ENCODE measurements around the gene CEMIP. TPM values are rescaled to one million over a fixed set of nuclear protein-coding genes. Genes with fewer than 3 reads are reported as not detected.

CEMIP gene
- total RNA-seq, 6 donors from 2014 or later = 0.59 to 38.8 (median 5.7) TPM

DNA sequence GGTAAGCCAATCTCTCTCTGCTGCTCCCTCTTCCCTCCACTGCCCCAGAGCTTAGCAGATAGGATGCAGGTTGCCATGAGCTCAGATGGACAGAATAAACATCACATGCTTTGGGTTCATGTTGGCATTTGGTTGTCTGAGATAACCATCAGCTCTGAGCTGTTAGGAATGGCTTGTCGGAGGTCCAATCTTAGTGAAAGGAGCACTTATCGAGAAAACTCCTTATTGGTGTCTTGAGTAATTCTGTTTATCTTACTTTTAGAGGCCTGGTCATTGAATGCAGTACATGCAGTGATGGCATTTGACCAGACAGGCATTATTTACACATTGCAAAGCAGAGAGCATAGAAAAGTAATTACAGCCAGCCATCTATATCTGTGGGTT, 99.7 kb downstream of the CEMIP start:
- Histone ChIP-seq H3K36me3 (no peaks in the 10 kb centered on the region), H3K4me1 (no peaks in the 10 kb centered on the region), H3K4me3 (no peak overlapping the region), H3K27me3 (no peaks in the 10 kb centered on the region), H3K9me3 (no peaks in the 10 kb centered on the region), H3K27ac (no peak overlapping the region)
- WGBS, 2 donors = 62 to 82% methylated on average over 2 of the region's 2 CpGs
- ATAC-seq (ENCODE audit: low FRiP score in 2 of 2) (no peak), DNase-seq (no peak)
- no peak for TF ChIP-seq POLR2A (IDR thresholded peaks at IDR 0.05)
- no peak for TF ChIP-seq POLR2AphosphoS5 (IDR thresholded peaks at IDR 0.05)
- TF ChIP-seq, protein P1, sequence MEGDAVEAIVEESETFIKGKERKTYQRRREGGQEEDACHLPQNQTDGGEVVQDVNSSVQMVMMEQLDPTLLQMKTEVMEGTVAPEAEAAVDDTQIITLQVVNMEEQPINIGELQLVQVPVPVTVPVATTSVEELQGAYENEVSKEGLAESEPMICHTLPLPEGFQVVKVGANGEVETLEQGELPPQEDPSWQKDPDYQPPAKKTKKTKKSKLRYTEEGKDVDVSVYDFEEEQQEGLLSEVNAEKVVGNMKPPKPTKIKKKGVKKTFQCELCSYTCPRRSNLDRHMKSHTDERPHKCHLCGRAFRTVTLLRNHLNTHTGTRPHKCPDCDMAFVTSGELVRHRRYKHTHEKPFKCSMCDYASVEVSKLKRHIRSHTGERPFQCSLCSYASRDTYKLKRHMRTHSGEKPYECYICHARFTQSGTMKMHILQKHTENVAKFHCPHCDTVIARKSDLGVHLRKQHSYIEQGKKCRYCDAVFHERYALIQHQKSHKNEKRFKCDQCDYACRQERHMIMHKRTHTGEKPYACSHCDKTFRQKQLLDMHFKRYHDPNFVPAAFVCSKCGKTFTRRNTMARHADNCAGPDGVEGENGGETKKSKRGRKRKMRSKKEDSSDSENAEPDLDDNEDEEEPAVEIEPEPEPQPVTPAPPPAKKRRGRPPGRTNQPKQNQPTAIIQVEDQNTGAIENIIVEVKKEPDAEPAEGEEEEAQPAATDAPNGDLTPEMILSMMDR (IDR thresholded peaks at IDR 0.05) = no peak
- TF ChIP-seq EP300 (IDR thresholded peaks at IDR 0.05) = no peak

DNA sequence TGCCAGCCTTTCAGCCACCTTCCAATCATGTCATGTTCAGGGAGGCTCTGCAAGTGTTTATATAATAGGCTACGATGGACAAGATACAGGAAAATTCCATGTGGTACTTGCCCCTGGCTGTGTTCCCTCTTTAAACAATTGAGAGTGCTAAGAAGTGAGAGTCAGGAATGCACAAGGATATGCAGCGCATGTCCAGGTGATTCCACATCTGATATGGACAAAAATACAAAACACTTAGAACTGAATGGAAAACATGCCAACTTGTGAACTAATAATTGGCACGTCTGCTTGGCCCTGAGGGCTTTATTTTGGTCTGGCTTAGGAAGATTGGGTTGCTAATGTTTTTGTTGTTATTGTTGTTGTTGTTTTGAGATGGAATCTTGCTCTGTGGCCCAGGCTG, 100.9 kb downstream of the CEMIP start:
- 59 to 67% methylated on average over 3 of the region's 3 CpGs for WGBS, 2 donors
- no peak for DNase-seq
- no peaks in the 10 kb centered on the region for H3K36me3 ChIP-seq

DNA sequence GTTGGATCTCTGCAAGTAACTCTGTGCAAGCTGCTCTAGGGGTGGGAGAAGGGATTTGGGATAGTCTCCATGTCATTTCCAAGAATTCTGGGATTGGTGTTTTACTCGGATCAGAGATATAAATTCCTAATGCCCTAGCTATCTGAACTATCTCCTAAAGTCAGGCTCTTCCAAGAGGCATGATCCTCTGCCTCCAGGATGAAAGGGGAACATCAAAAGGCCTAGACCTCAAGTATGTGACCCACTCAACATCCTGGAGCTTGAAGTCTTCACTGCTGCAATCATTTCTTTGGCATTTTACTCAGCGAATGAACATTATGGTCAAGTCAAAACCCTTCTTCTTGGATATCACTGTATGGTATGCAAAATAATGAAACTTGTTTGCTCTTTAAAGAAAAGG, 104.5 kb downstream of the CEMIP start:
- DNase-seq = no peak
- no peaks in the 10 kb centered on the region for H3K36me3 ChIP-seq
- peaks cover 0 to 7% (median 0%) of the 10 kb centered on the region in 4 donors for H3K4me1 ChIP-seq
- TF ChIP-seq, protein P1 (IDR thresholded peaks at IDR 0.05) = no peak
- no peak for TF ChIP-seq POLR2AphosphoS5 (IDR thresholded peaks at IDR 0.05)
- no peak for TF ChIP-seq POLR2A (IDR thresholded peaks at IDR 0.05)
- no peak for TF ChIP-seq EP300 (IDR thresholded peaks at IDR 0.05)
- no peak overlapping the region for H3K4me3 ChIP-seq
- WGBS, 2 donors = 84 to 85% methylated on average over 2 of the region's 2 CpGs
- H3K27ac ChIP-seq = no peak overlapping the region
- no peaks in the 10 kb centered on the region for H3K27me3 ChIP-seq
- no peak for ATAC-seq (ENCODE audit: low FRiP score in 2 of 2)
- H3K9me3 ChIP-seq = no peaks in the 10 kb centered on the region

More for the DNA sequence above, 100.9 kb downstream of the CEMIP start:
- Histone ChIP-seq H3K27me3 (no peaks in the 10 kb centered on the region), H3K27ac (no peak overlapping the region), H3K4me1 (peaks cover 0 to 5% (median 0%) of the 10 kb centered on the region in 4 donors), H3K4me3 (no peak overlapping the region), H3K9me3 (no peaks in the 10 kb centered on the region)
- TF ChIP-seq POLR2A (IDR thresholded peaks at IDR 0.05) (no peak), EP300 (IDR thresholded peaks at IDR 0.05) (no peak)
- ATAC-seq (ENCODE audit: low FRiP score in 2 of 2) = no peak

DNA sequence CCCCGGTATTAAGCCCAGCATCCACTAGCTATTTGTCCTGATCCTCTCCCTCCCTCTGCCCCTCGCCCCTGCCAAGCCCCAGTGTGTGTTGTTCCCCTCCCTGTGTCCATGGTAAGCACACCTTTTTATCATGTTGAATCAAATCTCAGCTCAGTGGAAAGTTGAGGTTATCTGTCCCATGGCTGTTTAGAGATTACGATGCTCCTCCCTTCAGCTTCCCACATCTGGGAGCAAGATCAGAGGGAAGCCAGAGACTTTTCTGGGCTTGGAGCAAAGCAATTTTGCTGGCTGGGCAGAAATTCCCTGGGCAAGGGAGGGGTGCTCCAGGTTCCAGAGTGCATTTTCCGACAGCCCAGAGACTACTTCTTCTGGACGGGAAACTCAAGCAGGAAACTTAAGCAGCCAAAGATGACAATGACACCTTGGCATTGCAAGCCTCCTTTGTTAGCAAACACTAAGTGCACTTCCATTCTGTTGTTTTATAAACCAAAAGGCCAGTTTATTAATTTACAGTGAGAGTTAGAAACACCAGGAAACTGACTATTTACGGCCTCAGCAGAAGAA, 105.9 kb downstream of the CEMIP start:
- no peaks in the 10 kb centered on the region for H3K36me3 ChIP-seq
- H3K9me3 ChIP-seq = no peaks in the 10 kb centered on the region
- 66 to 67% methylated on average over 6 of the region's 6 CpGs for WGBS, 2 donors
- peaks cover 0 to 7% (median 0%) of the 10 kb centered on the region in 4 donors for H3K4me1 ChIP-seq
- no peak overlapping the region for H3K27ac ChIP-seq
- TF ChIP-seq POLR2A (IDR thresholded peaks at IDR 0.05) (no peak), POLR2AphosphoS5 (IDR thresholded peaks at IDR 0.05) (no peak), EP300 (IDR thresholded peaks at IDR 0.05) (no peak)
- TF ChIP-seq, protein P1 (IDR thresholded peaks at IDR 0.05) = no peak
- H3K27me3 ChIP-seq = no peaks in the 10 kb centered on the region
- DNase-seq (no peak), ATAC-seq (ENCODE audit: low FRiP score in 2 of 2) (no peak)
- no peak overlapping the region for H3K4me3 ChIP-seq

DNA sequence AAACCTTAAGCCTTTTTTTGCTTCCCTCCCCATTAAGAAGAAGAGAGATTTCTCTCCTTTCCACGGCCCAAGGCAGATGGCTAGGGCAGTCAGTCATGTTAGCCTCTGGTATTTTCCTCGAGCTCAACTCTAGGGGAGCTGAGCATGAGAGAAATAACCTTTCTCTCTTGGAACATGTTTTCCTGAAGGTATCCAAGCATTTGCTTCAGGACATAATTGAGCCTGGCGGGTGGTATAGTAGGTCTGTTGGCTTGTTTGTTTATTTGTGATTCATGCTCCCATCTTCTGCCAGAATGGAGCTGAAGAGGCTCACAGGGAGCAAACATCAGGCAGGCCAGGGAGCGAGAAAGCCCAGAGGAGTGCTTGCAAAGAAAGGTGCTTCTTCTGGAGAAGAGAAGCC, 108.0 kb downstream of the CEMIP start:
- Histone ChIP-seq H3K4me1 (peaks cover 0 to 7% (median 0%) of the 10 kb centered on the region in 4 donors), H3K9me3 (no peaks in the 10 kb centered on the region), H3K27me3 (no peaks in the 10 kb centered on the region), H3K36me3 (peaks cover 0 to under 1% (median 0%) of the 10 kb centered on the region in 4 donors), H3K27ac (no peak overlapping the region), H3K4me3 (no peak overlapping the region)
- no peak for TF ChIP-seq EP300 (IDR thresholded peaks at IDR 0.05)
- TF ChIP-seq, protein P1 (IDR thresholded peaks at IDR 0.05) = no peak
- no peak for TF ChIP-seq POLR2A (IDR thresholded peaks at IDR 0.05)
- no peak for TF ChIP-seq POLR2AphosphoS5 (IDR thresholded peaks at IDR 0.05)
- DNase-seq (no peak), ATAC-seq (ENCODE audit: low FRiP score in 2 of 2) (no peak)
- 93 to 95% methylated on average over 4 of the region's 4 CpGs for WGBS, 2 donors
